ENCODE results near the gene HHATL.

HHATL gene

DNA sequence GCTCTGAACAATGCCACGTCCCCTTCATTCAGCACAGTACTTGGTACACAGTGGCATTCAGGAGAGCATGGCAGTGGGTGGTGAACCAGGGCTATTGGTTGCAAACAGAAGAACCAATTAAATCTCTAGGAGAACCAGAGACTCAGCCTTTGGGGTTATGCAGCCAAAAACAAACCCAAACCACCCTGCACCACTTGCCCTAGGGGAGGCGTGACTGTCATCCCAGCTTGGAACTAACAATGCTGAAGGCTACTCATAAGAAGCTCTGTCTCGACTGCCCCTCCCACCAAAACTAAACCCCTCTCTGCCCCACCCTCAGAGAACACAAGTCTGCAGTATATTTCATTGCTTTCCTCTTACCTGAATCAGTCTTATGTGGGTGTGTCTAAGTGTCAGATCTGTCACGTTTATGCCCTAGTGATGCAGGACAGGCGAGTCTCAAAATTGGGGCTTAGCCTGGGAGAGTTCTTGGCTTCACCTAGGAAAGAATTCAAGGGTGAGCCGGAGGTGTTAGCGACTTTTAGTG, 32.5 kb downstream of the HHATL start:
- Histone ChIP-seq H3K4me3 (ENCODE audit: low read depth, low read length) (no peak overlapping the region), H3K36me3 (ENCODE audit: control insufficient read depth, insufficient read depth, low read length) (no peaks in the 10 kb centered on the region), H3K9ac (ENCODE audit: low read depth, low read length) (no peak overlapping the region), H3K9me3 (ENCODE audit: control insufficient read depth, insufficient read depth, low read length) (no peaks in the 10 kb centered on the region), H3K4me1 (ENCODE audit: control insufficient read depth, insufficient read depth, low read length) (no peaks in the 10 kb centered on the region), H3K27me3 (ENCODE audit: control insufficient read depth, insufficient read depth, low read length) (no peaks in the 10 kb centered on the region)

- no peaks in the 10 kb centered on the region for H3K36me3 ChIP-seq (ENCODE audit: control insufficient read depth, insufficient read depth, low read length)
- no peak overlapping the region for H3K9ac ChIP-seq (ENCODE audit: low read depth, low read length)
- H3K27me3 ChIP-seq (ENCODE audit: control insufficient read depth, insufficient read depth, low read length), result no peaks in the 10 kb centered on the region
- no peak overlapping the region for H3K4me3 ChIP-seq (ENCODE audit: low read depth, low read length)
- H3K4me1 ChIP-seq (ENCODE audit: control insufficient read depth, insufficient read depth, low read length), result no peaks in the 10 kb centered on the region
- no peaks in the 10 kb centered on the region for H3K9me3 ChIP-seq (ENCODE audit: control insufficient read depth, insufficient read depth, low read length)
Observed at GRCh38 chr3:42668793-42669217, 33.8 kb downstream of the HHATL start.

GRCh38 chr3:42668413-42668760, 34.2 kb downstream of the HHATL start:
- Histone ChIP-seq H3K27me3 (ENCODE audit: control insufficient read depth, insufficient read depth, low read length) (no peaks in the 10 kb centered on the region), H3K9me3 (ENCODE audit: control insufficient read depth, insufficient read depth, low read length) (no peaks in the 10 kb centered on the region), H3K4me3 (ENCODE audit: low read depth, low read length) (no peak overlapping the region)

DNA sequence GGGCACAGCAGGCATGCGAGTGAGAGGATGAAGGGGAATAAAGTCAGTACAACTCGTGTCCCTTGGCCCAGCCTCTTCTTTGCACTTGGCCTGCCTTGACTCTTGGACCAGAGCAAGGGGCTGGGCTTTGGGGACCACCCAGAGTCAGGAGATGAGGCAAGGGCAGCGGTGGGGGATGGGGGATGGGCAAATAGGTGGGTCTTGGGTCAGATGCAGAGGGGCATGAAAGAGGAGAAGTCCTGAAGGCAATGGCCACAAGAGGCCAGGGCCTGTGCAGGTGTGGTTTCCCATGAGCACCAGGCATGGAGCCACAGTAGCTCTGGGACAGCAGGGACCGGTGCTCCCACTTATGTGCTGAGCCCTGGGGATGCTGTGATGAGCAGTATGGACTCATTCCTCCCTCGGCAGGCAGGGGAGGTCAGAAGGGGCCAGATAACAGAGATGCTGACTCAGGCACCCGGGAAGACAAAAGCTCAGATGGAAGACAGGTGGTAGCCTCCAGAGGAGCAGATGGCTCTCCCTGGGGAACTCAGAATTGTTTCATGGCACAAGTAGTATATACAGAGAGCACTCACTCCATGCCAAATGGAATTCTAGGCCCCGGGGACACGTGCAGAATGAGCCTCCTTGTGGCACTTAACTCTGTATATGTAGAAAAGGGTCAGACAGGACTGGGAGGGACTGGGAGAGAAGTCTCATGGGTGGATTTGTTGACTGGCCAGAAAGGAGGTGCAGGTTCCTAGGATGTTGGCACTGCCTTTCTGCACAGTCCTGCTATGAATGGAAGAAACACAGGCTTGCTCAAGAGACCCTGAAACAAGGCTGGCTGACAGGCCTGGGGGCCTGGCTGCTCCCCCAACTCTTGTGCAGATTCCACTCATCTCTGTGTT, 34.8 kb downstream of the HHATL start:
- Histone ChIP-seq H3K4me1 (ENCODE audit: control insufficient read depth, insufficient read depth, low read length) (no peaks in the 10 kb centered on the region), H3K36me3 (ENCODE audit: control insufficient read depth, insufficient read depth, low read length) (no peaks in the 10 kb centered on the region), H3K27me3 (ENCODE audit: control insufficient read depth, insufficient read depth, low read length) (no peaks in the 10 kb centered on the region), H3K9ac (ENCODE audit: low read depth, low read length) (no peak overlapping the region), H3K4me3 (ENCODE audit: low read depth, low read length) (no peak overlapping the region), H3K9me3 (ENCODE audit: control insufficient read depth, insufficient read depth, low read length) (no peaks in the 10 kb centered on the region)

More at GRCh38 chr3:42668413-42668760, 34.2 kb downstream of the HHATL start:
- Histone ChIP-seq H3K36me3 (ENCODE audit: control insufficient read depth, insufficient read depth, low read length) (no peaks in the 10 kb centered on the region), H3K4me1 (ENCODE audit: control insufficient read depth, insufficient read depth, low read length) (no peaks in the 10 kb centered on the region), H3K9ac (ENCODE audit: low read depth, low read length) (no peak overlapping the region)

- Histone ChIP-seq H3K27me3 (ENCODE audit: control insufficient read depth, insufficient read depth, low read length) (no peaks in the 10 kb centered on the region), H3K4me3 (ENCODE audit: low read depth, low read length) (no peak overlapping the region), H3K36me3 (ENCODE audit: control insufficient read depth, insufficient read depth, low read length) (no peaks in the 10 kb centered on the region), H3K9ac (ENCODE audit: low read depth, low read length) (no peak overlapping the region), H3K9me3 (ENCODE audit: control insufficient read depth, insufficient read depth, low read length) (no peaks in the 10 kb centered on the region), H3K4me1 (ENCODE audit: control insufficient read depth, insufficient read depth, low read length) (no peaks in the 10 kb centered on the region)
Observed at GRCh38 chr3:42667096-42667522, 35.5 kb downstream of the HHATL start.

GRCh38 chr3:42666577-42666998, 36.0 kb downstream of the HHATL start:
- no peak overlapping the region for H3K4me3 ChIP-seq (ENCODE audit: low read depth, low read length)
- H3K27me3 ChIP-seq (ENCODE audit: control insufficient read depth, insufficient read depth, low read length), result no peaks in the 10 kb centered on the region
- no peak overlapping the region for H3K9ac ChIP-seq (ENCODE audit: low read depth, low read length)
- H3K36me3 ChIP-seq (ENCODE audit: control insufficient read depth, insufficient read depth, low read length), result no peaks in the 10 kb centered on the region
- H3K4me1 ChIP-seq (ENCODE audit: control insufficient read depth, insufficient read depth, low read length), result no peaks in the 10 kb centered on the region
- no peaks in the 10 kb centered on the region for H3K9me3 ChIP-seq (ENCODE audit: control insufficient read depth, insufficient read depth, low read length)

DNA sequence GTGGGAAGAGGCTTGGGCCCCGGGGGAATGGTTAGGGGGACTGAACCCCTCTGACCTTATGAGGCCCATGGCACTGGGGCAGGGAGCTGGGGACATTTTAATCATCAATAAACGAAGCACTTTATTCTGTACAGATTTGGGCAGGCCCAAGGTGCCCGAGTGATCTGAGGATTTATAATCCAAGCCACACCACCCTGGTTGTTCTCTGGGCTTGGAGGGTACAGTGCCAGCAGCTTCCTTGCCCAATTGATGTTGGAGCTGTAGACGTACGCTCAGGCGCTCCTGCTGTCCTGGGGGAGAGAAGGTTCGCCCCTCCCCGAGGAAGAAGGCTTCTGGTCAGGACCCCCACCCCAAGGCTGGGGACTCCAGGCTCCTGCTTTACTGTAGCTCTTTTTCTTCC, 36.6 kb downstream of the HHATL start:
- Histone ChIP-seq H3K9me3 (ENCODE audit: control insufficient read depth, insufficient read depth, low read length) (no peaks in the 10 kb centered on the region), H3K4me1 (ENCODE audit: control insufficient read depth, insufficient read depth, low read length) (no peaks in the 10 kb centered on the region), H3K9ac (ENCODE audit: low read depth, low read length) (no peak overlapping the region), H3K36me3 (ENCODE audit: control insufficient read depth, insufficient read depth, low read length) (no peaks in the 10 kb centered on the region), H3K27me3 (ENCODE audit: control insufficient read depth, insufficient read depth, low read length) (no peaks in the 10 kb centered on the region), H3K4me3 (ENCODE audit: low read depth, low read length) (no peak overlapping the region)

- no peaks in the 10 kb centered on the region for H3K36me3 ChIP-seq (ENCODE audit: control insufficient read depth, insufficient read depth, low read length)
- H3K9me3 ChIP-seq (ENCODE audit: control insufficient read depth, insufficient read depth, low read length), result no peaks in the 10 kb centered on the region
- H3K4me1 ChIP-seq (ENCODE audit: control insufficient read depth, insufficient read depth, low read length), result no peaks in the 10 kb centered on the region
- H3K27me3 ChIP-seq (ENCODE audit: control insufficient read depth, insufficient read depth, low read length), result no peaks in the 10 kb centered on the region
- no peak overlapping the region for H3K4me3 ChIP-seq (ENCODE audit: low read depth, low read length)
- H3K9ac ChIP-seq (ENCODE audit: low read depth, low read length), result no peak overlapping the region
Observed at GRCh38 chr3:42665050-42665878, 37.3 kb downstream of the HHATL start.

GRCh38 chr3:42664438-42664803, 38.2 kb downstream of the HHATL start:
- no peaks in the 10 kb centered on the region for H3K4me1 ChIP-seq (ENCODE audit: control insufficient read depth, insufficient read depth, low read length)
- H3K9me3 ChIP-seq (ENCODE audit: control insufficient read depth, insufficient read depth, low read length), result no peaks in the 10 kb centered on the region
- H3K36me3 ChIP-seq (ENCODE audit: control insufficient read depth, insufficient read depth, low read length), result no peaks in the 10 kb centered on the region
- no peak overlapping the region for H3K9ac ChIP-seq (ENCODE audit: low read depth, low read length)
- no peaks in the 10 kb centered on the region for H3K27me3 ChIP-seq (ENCODE audit: control insufficient read depth, insufficient read depth, low read length)
- no peak overlapping the region for H3K4me3 ChIP-seq (ENCODE audit: low read depth, low read length)

DNA sequence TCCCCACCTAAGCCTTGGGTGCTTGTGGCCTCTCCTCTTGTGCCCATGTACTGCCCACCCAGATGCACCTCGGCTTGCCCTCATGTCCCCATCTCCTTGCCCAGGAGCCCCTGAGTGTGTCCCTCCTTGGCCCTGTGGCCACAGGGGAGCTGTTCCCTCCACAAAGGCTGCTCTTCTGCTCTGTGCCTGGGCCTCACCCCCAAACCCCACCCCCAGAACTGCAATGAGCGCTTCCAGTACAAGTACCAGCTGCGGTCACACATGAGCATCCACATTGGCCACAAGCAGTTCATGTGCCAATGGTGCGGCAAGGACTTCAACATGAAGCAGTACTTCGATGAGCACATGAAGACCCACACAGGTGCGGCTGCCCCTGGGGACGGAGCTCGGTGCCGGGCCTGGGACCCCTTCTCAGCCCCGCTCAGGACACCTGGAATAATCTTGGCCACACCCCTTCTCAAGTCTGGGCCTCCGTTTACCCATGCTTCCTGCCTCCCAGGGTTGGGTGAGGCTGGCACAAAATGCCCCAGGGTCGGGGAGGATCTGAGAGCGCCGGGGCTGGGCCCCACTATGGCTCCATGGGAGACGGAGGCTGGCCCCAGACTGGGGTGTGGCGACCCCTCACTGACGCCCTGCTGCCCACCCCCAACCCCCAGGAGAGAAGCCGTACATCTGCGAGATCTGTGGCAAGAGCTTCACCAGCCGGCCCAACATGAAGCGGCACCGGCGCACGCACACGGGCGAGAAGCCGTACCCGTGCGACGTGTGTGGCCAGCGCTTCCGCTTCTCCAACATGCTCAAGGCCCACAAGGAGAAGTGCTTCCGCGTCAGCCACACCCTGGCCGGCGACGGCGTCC, 38.8 kb downstream of the HHATL start:
- Histone ChIP-seq H3K4me3 (ENCODE audit: low read depth, low read length) (no peak overlapping the region), H3K9me3 (ENCODE audit: control insufficient read depth, insufficient read depth, low read length) (no peaks in the 10 kb centered on the region), H3K4me1 (ENCODE audit: control insufficient read depth, insufficient read depth, low read length) (no peaks in the 10 kb centered on the region), H3K36me3 (ENCODE audit: control insufficient read depth, insufficient read depth, low read length) (no peaks in the 10 kb centered on the region), H3K9ac (ENCODE audit: low read depth, low read length) (no peak overlapping the region), H3K27me3 (ENCODE audit: control insufficient read depth, insufficient read depth, low read length) (no peaks in the 10 kb centered on the region)

DNA sequence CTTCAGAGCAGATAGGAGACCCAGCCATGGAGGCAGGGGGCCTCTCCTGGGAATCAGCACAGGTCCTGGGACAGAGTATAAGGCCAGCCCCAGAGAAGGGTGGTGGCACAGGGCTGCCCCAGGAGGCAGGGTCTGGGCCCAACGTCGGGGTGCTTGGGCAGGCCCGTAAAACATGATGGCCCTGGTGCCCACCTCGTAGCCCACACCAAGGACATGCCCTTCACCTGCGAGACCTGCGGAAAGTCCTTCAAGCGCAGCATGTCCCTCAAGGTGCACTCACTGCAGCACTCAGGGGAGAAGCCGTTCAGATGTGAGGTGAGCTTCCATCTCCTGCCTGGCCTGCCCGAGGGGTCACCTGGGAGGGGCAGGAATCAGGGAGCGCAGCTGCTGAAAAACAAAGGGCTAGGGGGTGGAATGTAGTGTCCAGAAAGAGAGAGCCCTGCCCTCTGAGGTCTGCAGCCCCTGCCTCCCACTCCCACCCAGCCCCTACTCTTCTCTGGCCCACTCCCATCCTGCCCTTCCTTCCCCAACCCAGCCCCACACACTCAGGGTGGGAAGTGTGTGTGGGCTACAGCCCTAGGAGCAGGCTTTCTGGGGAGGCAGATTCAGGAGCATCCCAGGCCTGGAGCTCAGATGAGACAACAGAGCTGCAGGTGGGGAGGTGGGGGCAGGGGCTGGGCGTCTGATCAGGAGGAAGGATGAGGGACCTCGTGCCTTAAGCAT, 39.6 kb downstream of the HHATL start:
- Histone ChIP-seq H3K9ac (ENCODE audit: low read depth, low read length) (no peak overlapping the region), H3K27me3 (ENCODE audit: control insufficient read depth, insufficient read depth, low read length) (no peaks in the 10 kb centered on the region), H3K9me3 (ENCODE audit: control insufficient read depth, insufficient read depth, low read length) (no peaks in the 10 kb centered on the region), H3K36me3 (ENCODE audit: control insufficient read depth, insufficient read depth, low read length) (no peaks in the 10 kb centered on the region), H3K4me3 (ENCODE audit: low read depth, low read length) (no peak overlapping the region), H3K4me1 (ENCODE audit: control insufficient read depth, insufficient read depth, low read length) (no peaks in the 10 kb centered on the region)
